ENCODE measurements around the gene CLDN24.

The CLDN24 gene

GRCh38 chr4:183295711-183296110 is 26.5 kb downstream of the CLDN24 start:
- Histone ChIP-seq H3K4me1 (ENCODE audit: control insufficient read depth, insufficient read depth, low read length) (no peaks in the 10 kb centered on the region), H3K9ac (ENCODE audit: low read depth, low read length) (no peak overlapping the region), H3K4me3 (ENCODE audit: low read length) (no peak overlapping the region), H3K4me2 (ENCODE audit: low read length) (no peak overlapping the region), H3K27me3 (ENCODE audit: control insufficient read depth, insufficient read depth, low read length) (no peaks in the 10 kb centered on the region), H3K36me3 (ENCODE audit: insufficient read depth, low read length) (peaks cover 34% of the 10 kb centered on the region), H3K9me3 (replicated peaks; ENCODE audit: low read length) (no peaks in the 10 kb centered on the region)

- H3K9ac ChIP-seq (ENCODE audit: low read depth, low read length), result no peak overlapping the region
- no peak overlapping the region for H3K4me2 ChIP-seq (ENCODE audit: low read length)
- H3K36me3 ChIP-seq (ENCODE audit: insufficient read depth, low read length), result peaks cover 58% of the 10 kb centered on the region
- H3K27me3 ChIP-seq (ENCODE audit: control insufficient read depth, insufficient read depth, low read length), result no peaks in the 10 kb centered on the region
- H3K4me1 ChIP-seq (ENCODE audit: control insufficient read depth, insufficient read depth, low read length), result no peaks in the 10 kb centered on the region
- H3K4me3 ChIP-seq (ENCODE audit: low read length), result no peak overlapping the region
- H3K9me3 ChIP-seq (replicated peaks; ENCODE audit: low read length), result no peaks in the 10 kb centered on the region
Measured at GRCh38 chr4:183291070-183291469, 31.2 kb downstream of the CLDN24 start.

- no peaks in the 10 kb centered on the region for H3K4me1 ChIP-seq (ENCODE audit: control insufficient read depth, insufficient read depth, low read length)
- H3K36me3 ChIP-seq (ENCODE audit: insufficient read depth, low read length), result peaks cover 58% of the 10 kb centered on the region
- no peak overlapping the region for H3K4me3 ChIP-seq (ENCODE audit: low read length)
- H3K9ac ChIP-seq (ENCODE audit: low read depth, low read length), result no peak overlapping the region
- no peaks in the 10 kb centered on the region for H3K9me3 ChIP-seq (replicated peaks; ENCODE audit: low read length)
- H3K27me3 ChIP-seq (ENCODE audit: control insufficient read depth, insufficient read depth, low read length), result no peaks in the 10 kb centered on the region
- no peak overlapping the region for H3K4me2 ChIP-seq (ENCODE audit: low read length)
Measured at GRCh38 chr4:183289688-183290087, 32.5 kb downstream of the CLDN24 start.

GRCh38 chr4:183288955-183289354 is 33.3 kb downstream of the CLDN24 start:
- Histone ChIP-seq H3K36me3 (ENCODE audit: insufficient read depth, low read length) (peaks cover 63% of the 10 kb centered on the region), H3K9me3 (replicated peaks; ENCODE audit: low read length) (no peaks in the 10 kb centered on the region), H3K27me3 (ENCODE audit: control insufficient read depth, insufficient read depth, low read length) (no peaks in the 10 kb centered on the region), H3K4me1 (ENCODE audit: control insufficient read depth, insufficient read depth, low read length) (no peaks in the 10 kb centered on the region), H3K4me3 (ENCODE audit: low read length) (no peak overlapping the region), H3K9ac (ENCODE audit: low read depth, low read length) (no peak overlapping the region), H3K4me2 (ENCODE audit: low read length) (no peak overlapping the region)

- Histone ChIP-seq H3K27me3 (ENCODE audit: control insufficient read depth, insufficient read depth, low read length) (no peaks in the 10 kb centered on the region), H3K4me2 (ENCODE audit: low read length) (no peak overlapping the region), H3K9ac (ENCODE audit: low read depth, low read length) (no peak overlapping the region), H3K36me3 (ENCODE audit: insufficient read depth, low read length) (peaks cover 66% of the 10 kb centered on the region), H3K9me3 (replicated peaks; ENCODE audit: low read length) (no peaks in the 10 kb centered on the region), H3K4me1 (ENCODE audit: control insufficient read depth, insufficient read depth, low read length) (no peaks in the 10 kb centered on the region), H3K4me3 (ENCODE audit: low read length) (no peak overlapping the region)
Measured at GRCh38 chr4:183287677-183288076, 34.5 kb downstream of the CLDN24 start.

GRCh38 chr4:183287309-183287659 is 34.9 kb downstream of the CLDN24 start:
- Histone ChIP-seq H3K4me1 (ENCODE audit: control insufficient read depth, insufficient read depth, low read length) (no peaks in the 10 kb centered on the region), H3K9ac (ENCODE audit: low read depth, low read length) (no peak overlapping the region), H3K27me3 (ENCODE audit: control insufficient read depth, insufficient read depth, low read length) (no peaks in the 10 kb centered on the region), H3K9me3 (replicated peaks; ENCODE audit: low read length) (no peaks in the 10 kb centered on the region), H3K4me2 (ENCODE audit: low read length) (no peak overlapping the region), H3K36me3 (ENCODE audit: insufficient read depth, low read length) (peaks cover 69% of the 10 kb centered on the region), H3K4me3 (ENCODE audit: low read length) (no peak overlapping the region)

- H3K4me1 ChIP-seq (ENCODE audit: control insufficient read depth, insufficient read depth, low read length), result no peaks in the 10 kb centered on the region
- peaks cover 73% of the 10 kb centered on the region for H3K36me3 ChIP-seq (ENCODE audit: insufficient read depth, low read length)
- no peaks in the 10 kb centered on the region for H3K27me3 ChIP-seq (ENCODE audit: control insufficient read depth, insufficient read depth, low read length)
- H3K4me3 ChIP-seq (ENCODE audit: low read length), result no peak overlapping the region
- H3K4me2 ChIP-seq (ENCODE audit: low read length), result no peak overlapping the region
- H3K9ac ChIP-seq (ENCODE audit: low read depth, low read length), result no peak overlapping the region
- H3K9me3 ChIP-seq (replicated peaks; ENCODE audit: low read length), result no peaks in the 10 kb centered on the region
Measured at GRCh38 chr4:183286590-183287308, 35.5 kb downstream of the CLDN24 start.

- H3K4me2 ChIP-seq (ENCODE audit: low read length), result no peak overlapping the region
- no peaks in the 10 kb centered on the region for H3K4me1 ChIP-seq (ENCODE audit: control insufficient read depth, insufficient read depth, low read length)
- H3K27me3 ChIP-seq (ENCODE audit: control insufficient read depth, insufficient read depth, low read length), result no peaks in the 10 kb centered on the region
- H3K4me3 ChIP-seq (ENCODE audit: low read length), result no peak overlapping the region
- H3K36me3 ChIP-seq (ENCODE audit: insufficient read depth, low read length), result peaks cover 74% of the 10 kb centered on the region
- H3K9me3 ChIP-seq (replicated peaks; ENCODE audit: low read length), result no peaks in the 10 kb centered on the region
- no peak overlapping the region for H3K9ac ChIP-seq (ENCODE audit: low read depth, low read length)
Measured at GRCh38 chr4:183285886-183286285, 36.3 kb downstream of the CLDN24 start.

- no peak overlapping the region for H3K4me2 ChIP-seq (ENCODE audit: low read length)
- H3K27me3 ChIP-seq (ENCODE audit: control insufficient read depth, insufficient read depth, low read length), result no peaks in the 10 kb centered on the region
- H3K9me3 ChIP-seq (replicated peaks; ENCODE audit: low read length), result no peaks in the 10 kb centered on the region
- no peak overlapping the region for H3K4me3 ChIP-seq (ENCODE audit: low read length)
- H3K4me1 ChIP-seq (ENCODE audit: control insufficient read depth, insufficient read depth, low read length), result no peaks in the 10 kb centered on the region
- H3K36me3 ChIP-seq (ENCODE audit: insufficient read depth, low read length), result peaks cover 77% of the 10 kb centered on the region
- no peak overlapping the region for H3K9ac ChIP-seq (ENCODE audit: low read depth, low read length)
Measured at GRCh38 chr4:183284965-183285364, 37.3 kb downstream of the CLDN24 start.

GRCh38 chr4:183284258-183284785 is 37.9 kb downstream of the CLDN24 start:
- Histone ChIP-seq H3K4me2 (ENCODE audit: low read length) (no peak overlapping the region), H3K4me1 (ENCODE audit: control insufficient read depth, insufficient read depth, low read length) (no peaks in the 10 kb centered on the region), H3K27me3 (ENCODE audit: control insufficient read depth, insufficient read depth, low read length) (no peaks in the 10 kb centered on the region), H3K9ac (ENCODE audit: low read depth, low read length) (no peak overlapping the region), H3K9me3 (replicated peaks; ENCODE audit: low read length) (no peaks in the 10 kb centered on the region), H3K36me3 (ENCODE audit: insufficient read depth, low read length) (peaks cover 70% of the 10 kb centered on the region), H3K4me3 (ENCODE audit: low read length) (no peak overlapping the region)

- H3K9me3 ChIP-seq (replicated peaks; ENCODE audit: low read length), result no peaks in the 10 kb centered on the region
- H3K27me3 ChIP-seq (ENCODE audit: control insufficient read depth, insufficient read depth, low read length), result no peaks in the 10 kb centered on the region
- H3K9ac ChIP-seq (ENCODE audit: low read depth, low read length), result no peak overlapping the region
- no peaks in the 10 kb centered on the region for H3K4me1 ChIP-seq (ENCODE audit: control insufficient read depth, insufficient read depth, low read length)
- no peak overlapping the region for H3K4me3 ChIP-seq (ENCODE audit: low read length)
- H3K36me3 ChIP-seq (ENCODE audit: insufficient read depth, low read length), result peaks cover 28% of the 10 kb centered on the region
- no peak overlapping the region for H3K4me2 ChIP-seq (ENCODE audit: low read length)
Measured at GRCh38 chr4:183276106-183276505, 46.1 kb downstream of the CLDN24 start.

GRCh38 chr4:183272384-183272783 is 49.8 kb downstream of the CLDN24 start:
- Histone ChIP-seq H3K4me1 (ENCODE audit: control insufficient read depth, insufficient read depth, low read length) (no peaks in the 10 kb centered on the region), H3K27me3 (ENCODE audit: control insufficient read depth, insufficient read depth, low read length) (no peaks in the 10 kb centered on the region), H3K9me3 (replicated peaks; ENCODE audit: low read length) (no peaks in the 10 kb centered on the region), H3K36me3 (ENCODE audit: insufficient read depth, low read length) (peaks cover 43% of the 10 kb centered on the region), H3K4me2 (ENCODE audit: low read length) (no peak overlapping the region), H3K4me3 (ENCODE audit: low read length) (no peak overlapping the region), H3K9ac (ENCODE audit: low read depth, low read length) (no peak overlapping the region)
